Bronchial epithelial cell (primary cell): ENCODE data around the gene STK32C. TPM values are rescaled to one million over a fixed set of nuclear protein-coding genes. Genes with fewer than 3 reads are reported as not detected.

Experiments used
- DNase-seq: peaks from one replicate; pipeline ENCODE4 v3.0.0-alpha.2; 2010; ENCODE audit warnings: low read depth
- FAIRE-seq: peaks from 2 replicates; lab custom pipeline; 2011; peaks lifted over from hg19 to GRCh38; lab: Jason Lieb, UNC
- H3K27me3 ChIP-seq: 2 replicates; pipeline ENCODE4 v1.5.1; 2011; ENCODE audit warnings: low read length; ENCODE audit not compliant: control insufficient read depth, insufficient read depth
- H3K36me3 ChIP-seq: 2 replicates; pipeline ENCODE4 v1.5.1; 2011; ENCODE audit warnings: low read length; ENCODE audit not compliant: control insufficient read depth, insufficient read depth
- H3K4me3 ChIP-seq: 2 replicates; pipeline ENCODE4 v1.5.1; 2011; ENCODE audit warnings: mild to moderate bottlenecking, low read depth, low read length, control low read depth
- total RNA-seq: library from RNA; depleted of rRNA; stranded (reverse); fragments of >200 nt; gene quantifications from 2 replicates; pipeline ENCODE4 v1.2.1, GENCODE V29; 2014
- TF ChIP-seq, protein P1 (sequence below): IDR thresholded peaks from 2 replicates; pipeline ENCODE4 v1.5.1; 2011; ENCODE audit warnings: mild to moderate bottlenecking, moderate library complexity, low read length, control low read depth, inconsistent platforms; ENCODE audit not compliant: insufficient read depth, severe bottlenecking

STK32C gene
- total RNA-seq, 1 donor from 2014 or later = 9.7 TPM

DNA sequence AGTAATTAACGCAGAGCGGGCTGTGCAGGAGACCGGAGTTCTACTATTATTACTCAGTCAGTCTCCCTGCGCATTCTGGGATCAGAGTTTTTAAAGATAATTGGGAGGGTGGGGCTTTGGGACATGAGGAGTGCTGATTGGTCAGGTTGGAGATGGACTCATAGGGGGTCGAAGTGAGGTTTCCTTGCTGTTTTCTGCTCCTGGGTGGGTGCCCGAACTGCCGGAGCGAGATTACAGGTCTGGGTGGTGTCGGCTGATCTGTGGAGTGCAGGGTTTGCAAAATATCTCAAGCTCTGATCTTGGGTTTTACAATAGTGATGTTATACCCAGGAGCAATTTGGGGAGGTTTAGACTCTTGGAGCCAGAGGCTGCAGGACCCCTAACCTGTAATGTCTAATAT is 20.4 kb upstream of the STK32C start:
- TF ChIP-seq, protein P1, sequence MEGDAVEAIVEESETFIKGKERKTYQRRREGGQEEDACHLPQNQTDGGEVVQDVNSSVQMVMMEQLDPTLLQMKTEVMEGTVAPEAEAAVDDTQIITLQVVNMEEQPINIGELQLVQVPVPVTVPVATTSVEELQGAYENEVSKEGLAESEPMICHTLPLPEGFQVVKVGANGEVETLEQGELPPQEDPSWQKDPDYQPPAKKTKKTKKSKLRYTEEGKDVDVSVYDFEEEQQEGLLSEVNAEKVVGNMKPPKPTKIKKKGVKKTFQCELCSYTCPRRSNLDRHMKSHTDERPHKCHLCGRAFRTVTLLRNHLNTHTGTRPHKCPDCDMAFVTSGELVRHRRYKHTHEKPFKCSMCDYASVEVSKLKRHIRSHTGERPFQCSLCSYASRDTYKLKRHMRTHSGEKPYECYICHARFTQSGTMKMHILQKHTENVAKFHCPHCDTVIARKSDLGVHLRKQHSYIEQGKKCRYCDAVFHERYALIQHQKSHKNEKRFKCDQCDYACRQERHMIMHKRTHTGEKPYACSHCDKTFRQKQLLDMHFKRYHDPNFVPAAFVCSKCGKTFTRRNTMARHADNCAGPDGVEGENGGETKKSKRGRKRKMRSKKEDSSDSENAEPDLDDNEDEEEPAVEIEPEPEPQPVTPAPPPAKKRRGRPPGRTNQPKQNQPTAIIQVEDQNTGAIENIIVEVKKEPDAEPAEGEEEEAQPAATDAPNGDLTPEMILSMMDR = no peak
- no peak for FAIRE-seq
- Histone ChIP-seq H3K27me3 (no peaks in the 10 kb centered on the region), H3K4me3 (no peak overlapping the region), H3K36me3 (no peaks in the 10 kb centered on the region)
- no peak for DNase-seq

DNA sequence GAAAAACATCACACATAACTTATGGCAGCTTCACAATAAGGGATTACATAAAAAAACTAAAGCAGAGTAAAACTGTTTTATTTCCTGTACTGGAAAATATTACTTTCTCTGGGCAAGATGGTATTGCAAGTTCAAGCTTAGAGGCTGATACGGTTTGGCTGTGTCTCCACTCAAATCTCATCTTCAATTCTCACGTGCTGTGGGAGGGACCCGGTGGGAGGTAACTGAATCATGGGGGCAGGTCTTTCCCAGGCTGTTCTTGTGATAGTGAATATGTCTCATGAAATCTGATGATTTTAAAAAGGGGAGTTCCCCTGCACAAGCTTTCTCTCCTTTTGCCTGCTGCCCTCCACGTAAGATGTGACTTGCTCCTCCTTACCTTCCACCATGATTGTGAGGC is 19.2 kb upstream of the STK32C start:
- Histone ChIP-seq H3K36me3 (no peaks in the 10 kb centered on the region), H3K4me3 (no peak overlapping the region), H3K27me3 (no peaks in the 10 kb centered on the region)
- no peak for FAIRE-seq
- no peak for DNase-seq
- TF ChIP-seq, protein P1 = no peak

DNA sequence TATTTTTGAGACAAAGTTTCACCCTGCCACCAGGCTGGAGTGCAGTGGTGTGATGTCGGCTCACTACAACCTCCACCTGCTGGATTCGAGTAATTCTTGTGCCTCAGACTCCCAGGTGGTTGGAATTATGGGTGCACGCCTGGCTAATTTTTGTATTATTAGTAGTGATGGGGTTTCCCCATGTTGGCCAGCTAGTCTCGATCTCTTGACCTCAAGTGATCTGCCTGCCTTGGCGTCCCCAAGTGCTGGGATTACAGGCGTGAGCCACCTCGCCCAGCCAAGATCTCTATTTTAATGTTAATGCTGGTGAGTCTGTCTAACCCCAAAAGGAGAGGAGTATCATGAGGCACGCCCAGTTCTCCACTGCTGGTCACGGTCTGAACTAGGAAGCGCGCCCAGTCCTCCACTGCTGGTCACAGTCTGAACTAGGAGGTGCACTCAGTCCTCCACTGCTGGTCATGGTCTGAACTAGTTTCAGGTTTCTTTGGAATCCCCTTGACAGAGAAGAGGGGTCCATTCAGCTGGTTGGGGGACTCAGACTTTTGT is 18.7 kb upstream of the STK32C start:
- no peak for DNase-seq
- no peak overlapping the region for H3K4me3 ChIP-seq
- H3K36me3 ChIP-seq = no peaks in the 10 kb centered on the region
- FAIRE-seq = no peak
- H3K27me3 ChIP-seq = no peaks in the 10 kb centered on the region
- TF ChIP-seq, protein P1 = no peak

DNA sequence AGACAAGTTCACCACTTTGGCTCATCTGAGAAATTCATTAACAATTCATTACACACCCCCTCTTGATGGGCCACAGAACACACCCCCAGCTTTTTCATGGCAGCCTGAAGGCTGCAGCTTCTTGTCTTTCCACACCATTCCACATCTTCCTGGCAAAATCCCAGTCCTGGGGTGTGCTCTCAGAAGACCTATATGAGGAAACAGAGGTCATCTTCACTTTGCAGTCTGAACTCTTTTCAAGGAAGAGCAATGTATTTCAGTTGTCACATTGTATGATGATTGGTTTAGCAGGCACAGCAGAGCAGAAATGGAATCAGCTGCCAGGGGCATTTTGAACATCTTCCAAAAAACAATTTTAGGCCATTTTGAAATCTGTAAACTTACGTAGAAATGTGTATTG is 16.4 kb upstream of the STK32C start:
- DNase-seq (no peak), FAIRE-seq (no peak)
- Histone ChIP-seq H3K4me3 (no peak overlapping the region), H3K27me3 (no peaks in the 10 kb centered on the region), H3K36me3 (no peaks in the 10 kb centered on the region)
- TF ChIP-seq, protein P1 = no peak

DNA sequence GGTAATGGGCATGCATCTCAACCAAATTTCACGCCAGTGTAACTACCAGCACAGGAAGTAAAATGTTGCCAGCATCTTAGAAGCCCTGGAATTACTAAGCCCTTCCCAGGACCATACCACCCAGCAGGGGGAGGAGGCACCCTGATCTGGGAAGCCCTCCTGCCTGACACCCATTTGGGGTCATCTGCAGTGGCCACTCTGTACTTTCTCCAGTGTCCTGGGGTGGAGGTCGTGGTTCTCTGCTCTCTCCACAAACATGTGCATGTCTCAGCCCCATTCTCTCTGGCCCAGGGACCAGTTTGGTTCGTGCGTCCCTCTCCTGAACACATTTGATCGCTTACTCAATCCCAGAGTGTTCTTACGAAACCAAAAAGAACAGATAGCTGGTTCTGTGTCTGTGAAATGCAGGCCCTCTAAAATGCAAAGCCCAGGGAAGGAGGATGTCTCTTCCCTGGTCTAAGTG is 14.9 kb upstream of the STK32C start:
- DNase-seq = no peak
- H3K4me3 ChIP-seq = no peak overlapping the region
- H3K27me3 ChIP-seq = no peaks in the 10 kb centered on the region
- TF ChIP-seq, protein P1 = peak; percentile 10
- no peak for FAIRE-seq
- H3K36me3 ChIP-seq = no peaks in the 10 kb centered on the region

DNA sequence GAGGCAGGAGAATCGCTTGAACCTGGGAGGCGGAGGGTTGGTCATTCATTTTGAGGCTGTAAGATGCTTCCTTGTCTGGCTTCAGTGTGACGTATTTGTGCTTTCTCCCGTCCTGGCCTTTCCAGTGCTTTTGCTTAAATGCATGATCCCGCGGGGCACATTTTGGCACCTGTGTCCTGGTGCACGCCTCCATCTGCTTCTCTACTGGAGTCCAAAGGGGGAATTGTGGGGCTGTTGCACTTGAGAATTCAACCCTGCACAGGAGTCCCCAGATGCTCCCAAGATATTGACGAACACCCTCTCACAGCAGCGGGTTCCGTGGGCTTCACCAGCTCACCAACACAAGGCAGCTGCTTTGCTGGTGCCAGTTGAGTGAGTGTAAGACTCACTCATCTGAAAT is 14.0 kb upstream of the STK32C start:
- Histone ChIP-seq H3K27me3 (no peaks in the 10 kb centered on the region), H3K36me3 (no peaks in the 10 kb centered on the region), H3K4me3 (no peak overlapping the region)
- TF ChIP-seq, protein P1 = no peak
- FAIRE-seq (no peak), DNase-seq (no peak)
